Fibroblast of villous mesenchyme (primary cell): ENCODE results near the gene SYNPR. TPM values are rescaled to one million over a fixed set of nuclear protein-coding genes. Genes with fewer than 3 reads are reported as not detected.

Experiments used
- DNase-seq: peaks from one replicate; pipeline ENCODE4 v3.0.0-alpha.2; 2010; ENCODE audit warnings: low read depth
- H3K4me3 ChIP-seq: 2 replicates; pipeline ENCODE4 v1.5.1; 2011; ENCODE audit warnings: low read depth, mild to moderate bottlenecking, low read length
- CTCF ChIP-seq: IDR thresholded peaks from 2 replicates; pipeline ENCODE4 v1.5.1; 2012; ENCODE audit warnings: low read depth, mild to moderate bottlenecking, low read length; ENCODE audit not compliant: insufficient read depth
- total RNA-seq: library from RNA; depleted of rRNA; stranded (reverse); fragments of >200 nt; gene quantifications from 2 replicates; pipeline ENCODE4 v1.2.3, GENCODE V29; 2012

Gene SYNPR
- total RNA-seq, 1 donor = not detected

- no peak overlapping the region for H3K4me3 ChIP-seq
- no peak for TF ChIP-seq CTCF
- no peak for DNase-seq
Measured at GRCh38 chr3:63580151-63580550, 302.0 kb downstream of the SYNPR start.

- no peak overlapping the region for H3K4me3 ChIP-seq
- TF ChIP-seq CTCF = no peak
- DNase-seq = no peak
Measured at GRCh38 chr3:63582943-63583500, 304.9 kb downstream of the SYNPR start.

- no peak overlapping the region for H3K4me3 ChIP-seq
- DNase-seq = no peak
- TF ChIP-seq CTCF = no peak
Measured at GRCh38 chr3:63584681-63585080, 306.6 kb downstream of the SYNPR start.

- no peak for DNase-seq
- no peak for TF ChIP-seq CTCF
- no peak overlapping the region for H3K4me3 ChIP-seq
Measured at GRCh38 chr3:63585927-63586326, 307.8 kb downstream of the SYNPR start.

GRCh38 chr3:63588895-63589294 is 310.8 kb downstream of the SYNPR start:
- TF ChIP-seq CTCF = no peak
- H3K4me3 ChIP-seq = no peak overlapping the region
- DNase-seq = no peak

- H3K4me3 ChIP-seq = no peak overlapping the region
- no peak for DNase-seq
- TF ChIP-seq CTCF = no peak
Measured at GRCh38 chr3:63593779-63594178, 315.7 kb downstream of the SYNPR start.

GRCh38 chr3:63595221-63595620 is 317.1 kb downstream of the SYNPR start:
- no peak overlapping the region for H3K4me3 ChIP-seq
- no peak for DNase-seq
- TF ChIP-seq CTCF = no peak
